Measurements from ENCODE around the gene RAB10.
"Not testable (repeated sequence)": the region's sequence is repeated elsewhere in the genome, so short reads cannot be mapped to it uniquely, and the experiment has no call there.

DNA sequence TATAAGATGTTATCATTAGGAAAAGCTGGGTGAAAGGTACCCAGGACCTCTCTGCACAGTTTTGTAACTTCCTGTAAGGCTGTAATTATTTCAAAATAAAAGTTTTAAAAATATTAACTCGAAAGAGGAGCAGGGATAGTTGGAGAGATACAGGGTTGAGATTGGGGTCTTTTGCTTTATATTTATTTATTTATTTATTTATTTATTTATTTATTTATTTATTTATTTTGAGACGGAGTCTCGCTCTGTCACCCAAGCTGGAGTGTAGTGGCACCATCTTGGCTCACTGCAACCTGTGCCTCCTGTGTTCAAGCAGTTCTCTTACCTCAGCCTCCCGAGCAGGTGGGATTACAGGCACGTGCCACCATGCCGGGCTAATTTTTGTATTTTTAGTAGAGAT, 74.8 kb downstream of the RAB10 start:
- TF ChIP-seq, protein P1, sequence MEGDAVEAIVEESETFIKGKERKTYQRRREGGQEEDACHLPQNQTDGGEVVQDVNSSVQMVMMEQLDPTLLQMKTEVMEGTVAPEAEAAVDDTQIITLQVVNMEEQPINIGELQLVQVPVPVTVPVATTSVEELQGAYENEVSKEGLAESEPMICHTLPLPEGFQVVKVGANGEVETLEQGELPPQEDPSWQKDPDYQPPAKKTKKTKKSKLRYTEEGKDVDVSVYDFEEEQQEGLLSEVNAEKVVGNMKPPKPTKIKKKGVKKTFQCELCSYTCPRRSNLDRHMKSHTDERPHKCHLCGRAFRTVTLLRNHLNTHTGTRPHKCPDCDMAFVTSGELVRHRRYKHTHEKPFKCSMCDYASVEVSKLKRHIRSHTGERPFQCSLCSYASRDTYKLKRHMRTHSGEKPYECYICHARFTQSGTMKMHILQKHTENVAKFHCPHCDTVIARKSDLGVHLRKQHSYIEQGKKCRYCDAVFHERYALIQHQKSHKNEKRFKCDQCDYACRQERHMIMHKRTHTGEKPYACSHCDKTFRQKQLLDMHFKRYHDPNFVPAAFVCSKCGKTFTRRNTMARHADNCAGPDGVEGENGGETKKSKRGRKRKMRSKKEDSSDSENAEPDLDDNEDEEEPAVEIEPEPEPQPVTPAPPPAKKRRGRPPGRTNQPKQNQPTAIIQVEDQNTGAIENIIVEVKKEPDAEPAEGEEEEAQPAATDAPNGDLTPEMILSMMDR (conservative IDR thresholded peaks at IDR 0.05; ENCODE audit: low read depth, low read length) = not testable (repeated sequence)
- TF ChIP-seq MXI1 (IDR thresholded peaks at IDR 0.05; ENCODE audit: borderline replicate concordance, low read depth, low read length); POLR2A (IDR thresholded peaks at IDR 0.05; ENCODE audit: low read depth, low read length); SMC3 (IDR thresholded peaks at IDR 0.05; ENCODE audit: low read depth, low read length); MAFK (IDR thresholded peaks at IDR 0.05; ENCODE audit: low read depth, low read length); BHLHE40 (IDR thresholded peaks at IDR 0.05; ENCODE audit: low read depth, low read length): not testable (repeated sequence)
